Activated CD8-positive, alpha-beta memory T cell treated with anti-CD3 and anti-CD28 coated beads, Interleukin-2, amount 50 U/mL, for 24 hours (primary cell): ENCODE measurements around the gene CUL4A.
"Not testable (repeated sequence)": the region's sequence is repeated elsewhere in the genome, so short reads cannot be mapped to it uniquely, and the experiment has no call there.

Source experiments
- DNase-seq: peaks from one replicate; pipeline ENCODE4 v3.0.0-alpha.2; 2020; ENCODE audit errors: extremely low read depth

Gene CUL4A

GRCh38 chr13:113239357-113239756 lies 29.9 kb downstream of the CUL4A start:
- no peak for DNase-seq

- no peak for DNase-seq
Observed at GRCh38 chr13:113239986-113240385, 30.6 kb downstream of the CUL4A start.

DNA sequence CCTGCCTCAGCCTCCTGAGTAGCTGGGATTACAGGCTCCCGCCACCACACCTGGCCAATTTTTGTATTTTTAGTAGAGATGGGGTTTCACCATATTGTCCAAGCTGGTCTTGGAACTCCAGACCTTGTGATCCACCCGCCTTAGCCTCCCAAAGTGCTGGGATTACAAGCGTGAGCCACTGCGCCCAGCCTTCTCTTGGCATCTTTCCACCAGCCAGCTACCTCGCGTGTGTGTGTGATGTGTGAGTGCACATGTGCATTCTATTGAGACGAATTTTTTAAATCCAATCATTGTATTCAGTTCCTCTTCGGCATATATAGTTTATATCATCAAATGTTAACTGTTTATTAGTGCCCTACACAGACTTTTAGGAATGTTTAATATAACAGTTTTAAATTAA lies 32.2 kb downstream of the CUL4A start:
- not testable (repeated sequence) for DNase-seq

- DNase-seq = no peak
Observed at GRCh38 chr13:113243847-113244246, 34.4 kb downstream of the CUL4A start.

- DNase-seq = no peak
Observed at GRCh38 chr13:113245849-113246796, 36.7 kb downstream of the CUL4A start.

- DNase-seq = no peak
Observed at GRCh38 chr13:113252516-113253095, 43.2 kb downstream of the CUL4A start.

DNA sequence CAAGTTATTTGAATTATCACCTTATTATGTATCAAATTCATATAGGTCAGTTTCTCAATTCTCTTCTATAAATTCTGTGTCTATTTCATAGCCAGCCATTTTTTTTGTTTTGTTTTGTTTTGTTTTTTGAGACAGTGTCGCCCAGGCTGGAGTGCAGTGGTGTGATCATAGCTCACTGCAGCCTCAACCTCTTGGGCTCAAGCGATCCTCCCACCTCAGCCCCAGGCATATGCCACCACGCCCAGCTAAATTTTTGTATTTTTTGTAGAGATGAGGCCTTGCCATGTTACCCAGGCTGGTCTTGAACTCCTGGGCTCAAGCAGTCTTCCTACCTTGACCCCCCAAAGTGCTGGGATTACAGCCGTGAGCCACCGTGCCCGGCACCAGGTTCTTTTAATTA lies 48.5 kb downstream of the CUL4A start:
- not testable (repeated sequence) for DNase-seq

DNA sequence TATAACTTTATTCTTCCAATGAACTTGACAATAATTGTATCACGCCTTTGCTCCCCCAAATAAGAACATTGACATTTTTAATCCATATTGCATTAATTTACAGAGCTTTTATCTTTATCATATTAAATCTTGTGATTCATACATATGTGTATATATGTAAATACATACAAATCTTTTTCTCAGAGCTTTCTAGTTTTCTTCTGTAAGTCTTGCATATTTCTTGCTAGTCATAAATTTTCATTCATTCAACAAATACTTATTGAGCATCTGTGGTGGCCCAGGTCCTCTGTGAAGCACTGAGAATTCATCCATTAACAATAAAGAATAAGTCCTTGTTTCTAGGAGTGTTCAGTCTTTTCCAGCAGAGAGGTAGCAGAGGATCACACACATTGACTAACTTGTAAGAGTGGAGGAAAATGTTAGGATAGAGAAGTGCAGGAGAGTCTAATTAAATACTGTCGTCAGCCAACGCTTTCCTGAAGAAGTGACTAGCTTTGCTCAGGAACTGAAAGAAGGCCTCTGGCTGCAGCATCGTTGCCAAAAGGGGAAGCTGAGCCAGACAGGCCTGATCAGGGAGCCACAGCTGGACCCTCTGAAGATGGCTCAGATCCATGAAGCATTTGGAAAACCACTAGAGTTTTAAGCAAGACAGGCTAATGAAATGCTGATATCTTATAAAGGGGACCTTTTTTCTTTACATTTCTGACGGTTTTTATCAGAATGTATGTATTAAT lies 49.1 kb downstream of the CUL4A start:
- no peak for DNase-seq

- DNase-seq = no peak
Observed at GRCh38 chr13:113260996-113261395, 51.6 kb downstream of the CUL4A start.

GRCh38 chr13:113263016-113263415 lies 53.6 kb downstream of the CUL4A start:
- DNase-seq = not testable (repeated sequence)

GRCh38 chr13:113267642-113268405 lies 58.4 kb downstream of the CUL4A start:
- no peak for DNase-seq

DNA sequence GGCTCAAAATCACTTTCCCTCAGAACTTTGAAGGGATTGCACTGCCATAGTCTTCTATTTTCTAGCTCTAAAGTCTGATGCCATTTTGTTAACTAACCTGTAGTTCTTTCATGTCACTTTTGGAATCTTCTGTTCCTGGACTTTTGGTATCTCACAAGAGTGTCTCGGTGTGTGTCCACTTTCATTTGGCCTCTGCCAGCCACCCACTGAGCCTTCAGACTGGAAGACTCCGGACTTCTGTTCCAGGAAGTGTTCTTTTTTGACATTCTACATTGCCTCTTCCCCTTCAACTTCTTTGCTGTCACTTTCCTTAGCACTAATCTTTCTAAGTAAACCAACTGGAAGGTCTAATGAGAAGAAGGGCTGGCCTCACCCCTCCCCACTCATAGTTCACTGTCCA lies 62.6 kb downstream of the CUL4A start:
- no peak for DNase-seq

- no peak for DNase-seq
Observed at GRCh38 chr13:113272701-113273181, 63.3 kb downstream of the CUL4A start.

- DNase-seq = no peak
Observed at GRCh38 chr13:113273321-113273720, 63.9 kb downstream of the CUL4A start.

DNA sequence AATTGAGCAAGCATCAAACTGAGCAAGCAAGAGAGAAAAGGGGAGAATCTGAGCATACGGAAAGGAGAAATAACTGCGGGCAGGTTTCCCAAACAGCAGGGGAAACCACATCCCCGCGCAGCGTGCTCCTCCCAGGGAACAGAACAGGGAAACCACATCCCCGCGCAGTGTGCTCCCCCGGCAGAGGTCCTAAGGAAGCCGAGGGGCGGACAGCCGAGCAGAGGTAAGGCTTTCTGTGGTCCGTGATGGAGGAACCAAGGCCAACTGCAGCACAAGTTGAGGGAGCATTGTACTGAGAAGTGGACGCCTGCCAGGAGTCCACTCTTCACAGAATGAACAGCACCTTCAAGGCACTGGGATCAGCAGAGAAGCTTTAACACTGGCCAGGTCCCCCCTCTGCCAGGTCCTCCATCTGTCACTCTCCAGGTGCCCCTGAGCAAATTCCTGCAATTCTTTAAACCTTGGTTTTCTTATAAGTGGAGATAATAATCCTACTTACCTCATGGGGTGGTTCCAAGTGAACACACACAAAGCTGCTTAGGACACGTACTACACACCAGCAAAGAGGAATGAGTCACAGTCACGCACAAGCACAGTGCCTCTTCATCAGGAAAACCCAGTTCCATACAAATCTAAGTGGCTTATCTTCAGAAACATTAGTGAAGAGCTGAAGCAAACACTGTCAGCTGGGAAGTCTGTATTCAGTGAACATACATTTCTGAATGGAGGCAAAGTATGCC lies 64.6 kb downstream of the CUL4A start:
- DNase-seq = no peak

- no peak for DNase-seq
Observed at GRCh38 chr13:113274721-113275120, 65.3 kb downstream of the CUL4A start.

DNA sequence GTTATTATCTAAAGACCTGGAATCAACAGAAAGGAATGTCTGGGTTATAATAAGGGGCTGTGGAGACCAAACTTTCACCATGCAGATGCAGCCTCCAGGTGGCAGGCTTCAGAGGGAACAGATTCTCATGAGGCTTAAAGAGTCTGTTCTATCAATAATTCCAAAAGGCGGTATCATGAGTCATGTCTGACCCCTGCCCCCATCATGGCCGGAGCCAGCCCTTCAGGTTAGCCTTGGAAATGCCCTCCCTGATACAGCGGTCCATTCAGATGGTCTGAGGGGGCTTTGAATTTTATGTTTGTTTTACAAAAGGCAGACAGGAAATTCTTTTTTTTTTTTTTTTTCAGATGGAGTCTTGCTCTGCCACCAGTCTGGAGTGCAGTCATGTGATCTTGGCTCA lies 66.0 kb downstream of the CUL4A start:
- DNase-seq = no peak

DNA sequence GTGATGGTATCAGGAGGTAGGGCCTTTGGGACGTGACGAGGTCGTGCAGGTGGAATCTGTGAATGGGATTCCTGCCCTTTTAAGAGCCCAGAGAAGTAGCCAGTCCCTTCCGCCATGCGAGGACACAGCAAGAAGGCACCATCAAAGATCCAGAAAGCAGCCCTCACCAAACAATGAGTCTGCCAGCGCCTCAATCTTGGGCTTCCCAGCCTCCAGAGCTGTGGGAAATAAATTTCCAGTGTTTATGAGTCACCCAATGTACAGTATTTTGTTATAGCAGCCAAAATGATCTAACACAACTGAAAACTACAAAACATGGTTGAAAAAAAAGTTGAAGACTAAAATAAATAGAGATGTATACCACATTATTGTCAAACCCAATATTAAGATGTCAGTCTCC lies 70.7 kb downstream of the CUL4A start:
- no peak for DNase-seq

GRCh38 chr13:113283904-113284303 lies 74.5 kb downstream of the CUL4A start:
- no peak for DNase-seq

GRCh38 chr13:113288880-113289279 lies 79.5 kb downstream of the CUL4A start:
- no peak for DNase-seq

DNA sequence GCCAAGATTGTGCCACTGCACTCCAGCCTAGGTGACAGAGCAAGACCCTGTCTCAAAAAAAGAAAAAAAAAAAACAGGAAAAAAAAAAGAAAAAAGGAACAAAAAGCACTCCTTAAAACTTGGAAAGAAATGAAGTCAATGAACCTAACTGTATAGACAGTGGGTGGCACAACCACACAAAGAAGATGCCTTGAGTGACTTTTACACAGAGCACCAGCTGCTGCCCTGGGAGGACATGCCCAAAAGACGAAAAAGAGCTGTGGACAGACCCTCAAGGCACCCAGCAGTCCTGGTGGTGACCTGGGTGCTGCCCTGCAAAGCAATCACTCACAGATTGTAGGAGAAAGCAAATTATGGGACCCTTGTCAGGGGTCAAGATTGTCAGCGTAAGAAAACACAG lies 81.7 kb downstream of the CUL4A start:
- DNase-seq = no peak
